ENCODE measurements around the gene LGI1. TPM values are rescaled to one million over a fixed set of nuclear protein-coding genes. Genes with fewer than 3 reads are reported as not detected.

LGI1 gene
- not detected in 2 replicates for total RNA-seq

- H3K27me3 ChIP-seq (ENCODE audit: control insufficient read depth, insufficient read depth, low read length): peaks cover 8% of the 10 kb centered on the region
- no peak for TF ChIP-seq CTCF (IDR thresholded peaks at IDR 0.05; ENCODE audit: insufficient read depth, low read length, poor library complexity, severe bottlenecking)
- no peaks in the 10 kb centered on the region for H3K36me3 ChIP-seq (ENCODE audit: control insufficient read depth, insufficient read depth, low read length)
- no peak within 1 kb of the TSS for H3K4me3 ChIP-seq (ENCODE audit: low read depth, low read length)
- no peak for DNase-seq (ENCODE audit: low read depth)
These were observed at the start of gene LGI1 for GRCh38 chr10:93757801-93758507. Gene LGI1, plus strand, starts transcription at chr10:93757936. Its CDS starts 209 bp downstream, at chr10:93758145.

- no peaks in the 10 kb centered on the region for H3K27me3 ChIP-seq (ENCODE audit: control insufficient read depth, insufficient read depth, low read length)
- no peak overlapping the region for H3K4me3 ChIP-seq (ENCODE audit: low read depth, low read length)
- H3K36me3 ChIP-seq (ENCODE audit: control insufficient read depth, insufficient read depth, low read length): no peaks in the 10 kb centered on the region
- DNase-seq (ENCODE audit: low read depth): no peak
- TF ChIP-seq CTCF (IDR thresholded peaks at IDR 0.05; ENCODE audit: insufficient read depth, low read length, poor library complexity, severe bottlenecking): no peak
These were observed 47.3 kb upstream of the LGI1 start for GRCh38 chr10:93710333-93710909.

GRCh38 chr10:93711891-93712290 is 45.8 kb upstream of the LGI1 start:
- DNase-seq (ENCODE audit: low read depth): no peak
- Histone ChIP-seq H3K4me3 (ENCODE audit: low read depth, low read length) (no peak overlapping the region), H3K27me3 (ENCODE audit: control insufficient read depth, insufficient read depth, low read length) (no peaks in the 10 kb centered on the region), H3K36me3 (ENCODE audit: control insufficient read depth, insufficient read depth, low read length) (no peaks in the 10 kb centered on the region)
- TF ChIP-seq CTCF (IDR thresholded peaks at IDR 0.05; ENCODE audit: insufficient read depth, low read length, poor library complexity, severe bottlenecking): no peak

- DNase-seq (ENCODE audit: low read depth): no peak
- H3K4me3 ChIP-seq (ENCODE audit: low read depth, low read length): no peak overlapping the region
- TF ChIP-seq CTCF (IDR thresholded peaks at IDR 0.05; ENCODE audit: insufficient read depth, low read length, poor library complexity, severe bottlenecking): no peak
- no peaks in the 10 kb centered on the region for H3K27me3 ChIP-seq (ENCODE audit: control insufficient read depth, insufficient read depth, low read length)
- no peaks in the 10 kb centered on the region for H3K36me3 ChIP-seq (ENCODE audit: control insufficient read depth, insufficient read depth, low read length)
These were observed 45.1 kb upstream of the LGI1 start for GRCh38 chr10:93712593-93712992.

- TF ChIP-seq CTCF (IDR thresholded peaks at IDR 0.05; ENCODE audit: insufficient read depth, low read length, poor library complexity, severe bottlenecking): no peak
- DNase-seq (ENCODE audit: low read depth): no peak
- H3K4me3 ChIP-seq (ENCODE audit: low read depth, low read length): no peak overlapping the region
- H3K36me3 ChIP-seq (ENCODE audit: control insufficient read depth, insufficient read depth, low read length): no peaks in the 10 kb centered on the region
- no peaks in the 10 kb centered on the region for H3K27me3 ChIP-seq (ENCODE audit: control insufficient read depth, insufficient read depth, low read length)
These were observed 42.4 kb upstream of the LGI1 start for GRCh38 chr10:93715345-93715744.

- no peak for DNase-seq (ENCODE audit: low read depth)
- TF ChIP-seq CTCF (IDR thresholded peaks at IDR 0.05; ENCODE audit: insufficient read depth, low read length, poor library complexity, severe bottlenecking): no peak
- no peaks in the 10 kb centered on the region for H3K27me3 ChIP-seq (ENCODE audit: control insufficient read depth, insufficient read depth, low read length)
- no peak overlapping the region for H3K4me3 ChIP-seq (ENCODE audit: low read depth, low read length)
- H3K36me3 ChIP-seq (ENCODE audit: control insufficient read depth, insufficient read depth, low read length): no peaks in the 10 kb centered on the region
These were observed 41.0 kb upstream of the LGI1 start for GRCh38 chr10:93716766-93717165.

All from kidney epithelial cell (primary cell).